ENCODE results near the gene SLC16A12.

The SLC16A12 gene

GRCh38 chr10:89535171-89536012 lies at the start of gene SLC16A12:
TSS of gene SLC16A12 (minus strand) at chr10:89535594. CDS start at chr10:89462578, 73,016 bp downstream.
- in situ Hi-C loops (cut with HindIII; ENCODE audit: low pct_unique_long_range_greater_than_20kb, low sequenced_read_pairs), result no loop called here
- no peak for TF ChIP-seq JUND (IDR thresholded peaks at IDR 0.05; ENCODE audit: low read depth)
- DNase-seq (ENCODE audit: low read depth in 1 of 2, low spot score in 1 of 2), result no peak

- in situ Hi-C loops (cut with HindIII; ENCODE audit: low pct_unique_long_range_greater_than_20kb, low sequenced_read_pairs), result no loop called here
- no peak for DNase-seq (ENCODE audit: low read depth in 1 of 2, low spot score in 1 of 2)
- no peak for TF ChIP-seq JUND (IDR thresholded peaks at IDR 0.05; ENCODE audit: low read depth)
These were observed 46.6 kb upstream of the SLC16A12 start for GRCh38 chr10:89582022-89582421.

- no peak for DNase-seq (ENCODE audit: low read depth in 1 of 2, low spot score in 1 of 2)
- TF ChIP-seq JUND (IDR thresholded peaks at IDR 0.05; ENCODE audit: low read depth), result no peak
- in situ Hi-C loops (cut with HindIII; ENCODE audit: low pct_unique_long_range_greater_than_20kb, low sequenced_read_pairs), result no loop called here
These were observed 44.8 kb upstream of the SLC16A12 start for GRCh38 chr10:89580243-89580642.

- in situ Hi-C loops (cut with HindIII; ENCODE audit: low pct_unique_long_range_greater_than_20kb, low sequenced_read_pairs), result no loop called here
- no peak for TF ChIP-seq JUND (IDR thresholded peaks at IDR 0.05; ENCODE audit: low read depth)
- no peak for DNase-seq (ENCODE audit: low read depth in 1 of 2, low spot score in 1 of 2)
These were observed 41.3 kb upstream of the SLC16A12 start for GRCh38 chr10:89576696-89577095.

GRCh38 chr10:89576022-89576421 lies 40.6 kb upstream of the SLC16A12 start:
- no peak for TF ChIP-seq JUND (IDR thresholded peaks at IDR 0.05; ENCODE audit: low read depth)
- in situ Hi-C loops (cut with HindIII; ENCODE audit: low pct_unique_long_range_greater_than_20kb, low sequenced_read_pairs), result no loop called here
- DNase-seq (ENCODE audit: low read depth in 1 of 2, low spot score in 1 of 2), result no peak

GRCh38 chr10:89575031-89575430 lies 39.6 kb upstream of the SLC16A12 start:
- no peak for DNase-seq (ENCODE audit: low read depth in 1 of 2, low spot score in 1 of 2)
- TF ChIP-seq JUND (IDR thresholded peaks at IDR 0.05; ENCODE audit: low read depth), result no peak
- in situ Hi-C loops (cut with HindIII; ENCODE audit: low pct_unique_long_range_greater_than_20kb, low sequenced_read_pairs), result no loop called here

GRCh38 chr10:89574368-89574767 lies 39.0 kb upstream of the SLC16A12 start:
- no peak for DNase-seq (ENCODE audit: low read depth in 1 of 2, low spot score in 1 of 2)
- in situ Hi-C loops (cut with HindIII; ENCODE audit: low pct_unique_long_range_greater_than_20kb, low sequenced_read_pairs), result no loop called here
- TF ChIP-seq JUND (IDR thresholded peaks at IDR 0.05; ENCODE audit: low read depth), result no peak

GRCh38 chr10:89567576-89568245 lies 32.3 kb upstream of the SLC16A12 start:
- in situ Hi-C loops (cut with HindIII; ENCODE audit: low pct_unique_long_range_greater_than_20kb, low sequenced_read_pairs), result no loop called here
- TF ChIP-seq JUND (IDR thresholded peaks at IDR 0.05; ENCODE audit: low read depth), result no peak
- DNase-seq (ENCODE audit: low read depth in 1 of 2, low spot score in 1 of 2), result no peak

- in situ Hi-C loops (cut with HindIII; ENCODE audit: low pct_unique_long_range_greater_than_20kb, low sequenced_read_pairs), result no loop called here
- TF ChIP-seq JUND (IDR thresholded peaks at IDR 0.05; ENCODE audit: low read depth), result no peak
- DNase-seq (ENCODE audit: low read depth in 1 of 2, low spot score in 1 of 2), result no peak
These were observed 31.6 kb upstream of the SLC16A12 start for GRCh38 chr10:89566992-89567391.

GRCh38 chr10:89566095-89566950 lies 30.9 kb upstream of the SLC16A12 start:
- DNase-seq (ENCODE audit: low read depth in 1 of 2, low spot score in 1 of 2), result no peak
- 0 out of 2 replicates have a peak, but pooled peaks have one; percentile 17 for TF ChIP-seq JUND (IDR thresholded peaks at IDR 0.05; ENCODE audit: low read depth)
- in situ Hi-C loops (cut with HindIII; ENCODE audit: low pct_unique_long_range_greater_than_20kb, low sequenced_read_pairs), result no loop called here

GRCh38 chr10:89565180-89565579 lies 29.8 kb upstream of the SLC16A12 start:
- no peak for TF ChIP-seq JUND (IDR thresholded peaks at IDR 0.05; ENCODE audit: low read depth)
- in situ Hi-C loops (cut with HindIII; ENCODE audit: low pct_unique_long_range_greater_than_20kb, low sequenced_read_pairs), result no loop called here
- DNase-seq (ENCODE audit: low read depth in 1 of 2, low spot score in 1 of 2), result no peak

- no peak for TF ChIP-seq JUND (IDR thresholded peaks at IDR 0.05; ENCODE audit: low read depth)
- DNase-seq (ENCODE audit: low read depth in 1 of 2, low spot score in 1 of 2), result peak; percentile 46 to 71
- in situ Hi-C loops (cut with HindIII; ENCODE audit: low pct_unique_long_range_greater_than_20kb, low sequenced_read_pairs), result no loop called here
These were observed 28.6 kb upstream of the SLC16A12 start for GRCh38 chr10:89563861-89564478.

Data from T47D (cell line).